COLO668 (cell line): ENCODE data around the gene TENT4B.
A peak's percentile ranks its signal among the peaks of the same experiment; 100 is the strongest.

Experiments used
- DNase-seq: peaks from one replicate; lab custom pipeline; 2025; ENCODE audit not compliant: unreplicated experiment; lab: John Stamatoyannopoulos, UW

The TENT4B gene

GRCh38 chr16:50254072-50254471 is 101.0 kb downstream of the TENT4B start:
- DNase-seq: no peak

DNA sequence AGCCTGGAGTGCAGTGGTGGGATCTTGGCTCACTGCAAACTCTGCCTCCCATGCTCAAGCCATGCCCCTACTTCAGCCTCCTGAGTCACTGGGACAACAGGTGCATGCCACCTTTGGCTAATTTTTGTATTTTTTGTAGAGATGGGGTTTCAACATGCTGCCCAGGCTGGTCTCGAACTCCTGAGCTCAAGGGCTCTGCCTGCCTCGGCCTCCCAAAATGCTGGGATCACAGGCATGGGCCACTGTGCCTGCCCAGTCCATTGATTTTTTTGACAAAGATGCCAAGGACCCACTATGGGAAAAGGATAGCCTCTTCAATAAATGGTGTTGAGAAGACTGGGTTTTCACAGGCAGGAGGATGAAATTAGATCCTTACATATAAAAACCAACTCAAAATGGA is 102.4 kb downstream of the TENT4B start:
- DNase-seq: no peak

DNA sequence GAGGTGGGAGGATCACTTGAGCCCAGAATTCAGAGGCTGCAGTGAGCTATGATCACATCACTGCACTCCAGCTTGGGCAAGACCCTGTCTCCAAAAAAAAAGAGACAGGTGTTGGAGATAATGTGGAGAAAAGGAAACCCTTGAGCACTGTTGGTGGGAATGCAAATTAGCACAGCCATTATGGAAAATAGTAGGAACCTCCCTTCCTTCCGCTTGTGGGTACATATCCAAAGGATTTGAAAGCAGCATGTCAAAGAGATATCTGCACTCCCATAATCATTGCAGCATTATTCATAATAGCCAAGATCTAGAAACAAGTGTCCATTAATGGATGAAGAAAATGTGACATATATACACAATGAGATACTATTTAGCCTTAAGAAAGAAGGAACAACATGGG is 103.5 kb downstream of the TENT4B start:
- DNase-seq: no peak

DNA sequence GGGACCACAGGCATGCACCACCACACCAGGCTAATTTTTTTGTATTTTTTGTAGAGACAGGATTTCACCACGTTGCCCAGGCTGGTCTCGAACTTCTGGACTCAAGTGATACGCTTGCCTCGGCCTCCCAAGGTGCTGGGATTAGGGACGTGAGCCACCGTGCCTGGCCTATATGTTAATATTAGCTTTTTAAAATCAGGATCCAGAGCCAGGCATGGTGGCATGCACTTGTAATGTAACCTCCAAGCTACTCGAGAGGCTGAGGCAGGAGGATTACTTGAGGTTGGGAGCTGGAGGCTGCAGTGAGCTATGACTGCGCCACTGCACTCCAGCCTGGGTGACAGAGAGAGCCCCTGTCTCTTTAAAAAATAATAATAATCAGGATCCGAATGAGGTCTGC is 104.8 kb downstream of the TENT4B start:
- no peak for DNase-seq

- DNase-seq: peak; percentile 45
Observed at GRCh38 chr16:50259334-50260205, 106.5 kb downstream of the TENT4B start.

DNA sequence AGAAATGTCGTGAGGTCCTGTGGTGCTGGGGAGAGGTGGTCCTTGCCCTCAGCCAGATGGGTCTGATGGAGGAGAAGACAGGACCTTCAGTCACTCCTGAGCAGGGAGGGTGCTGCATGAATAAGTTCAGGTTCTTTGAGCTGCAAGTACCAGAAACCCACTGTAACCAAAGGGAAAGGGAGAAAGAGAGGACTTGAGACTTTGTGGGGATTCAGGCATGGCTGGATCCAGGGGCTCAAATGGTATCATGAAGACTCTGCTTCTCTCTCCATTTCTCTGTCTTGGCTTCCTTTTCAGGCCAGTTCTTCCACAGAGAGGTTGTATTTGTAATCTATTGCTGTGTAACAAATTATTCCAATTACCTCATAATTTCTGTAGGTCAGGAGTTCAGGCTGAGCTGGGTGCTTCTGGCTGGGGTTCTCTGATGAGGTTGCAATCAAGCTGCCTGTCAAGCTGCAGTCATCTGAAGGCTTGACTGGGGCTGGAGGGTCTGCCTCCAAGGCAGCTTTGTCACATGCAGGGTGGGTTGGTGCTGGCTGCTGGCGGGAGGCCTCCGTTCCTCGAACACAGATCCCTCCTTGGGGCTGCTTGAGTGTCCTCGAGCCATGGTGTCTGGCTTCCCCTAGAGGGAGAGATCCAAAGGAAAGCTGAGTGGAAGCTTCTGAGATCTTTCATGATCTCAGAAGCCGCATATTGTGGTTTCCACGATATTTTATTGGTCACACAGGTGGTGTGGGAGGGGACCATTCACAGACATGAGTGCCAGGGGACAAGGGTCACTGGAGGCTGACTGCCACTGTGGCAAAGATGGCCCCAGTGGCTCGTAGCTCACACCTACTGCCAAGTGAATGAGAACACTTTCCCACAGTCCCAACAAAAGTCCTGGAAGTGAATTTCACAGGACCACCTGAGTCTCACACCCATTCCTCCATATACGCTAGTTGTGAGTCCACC is 107.4 kb downstream of the TENT4B start:
- no peak for DNase-seq

DNA sequence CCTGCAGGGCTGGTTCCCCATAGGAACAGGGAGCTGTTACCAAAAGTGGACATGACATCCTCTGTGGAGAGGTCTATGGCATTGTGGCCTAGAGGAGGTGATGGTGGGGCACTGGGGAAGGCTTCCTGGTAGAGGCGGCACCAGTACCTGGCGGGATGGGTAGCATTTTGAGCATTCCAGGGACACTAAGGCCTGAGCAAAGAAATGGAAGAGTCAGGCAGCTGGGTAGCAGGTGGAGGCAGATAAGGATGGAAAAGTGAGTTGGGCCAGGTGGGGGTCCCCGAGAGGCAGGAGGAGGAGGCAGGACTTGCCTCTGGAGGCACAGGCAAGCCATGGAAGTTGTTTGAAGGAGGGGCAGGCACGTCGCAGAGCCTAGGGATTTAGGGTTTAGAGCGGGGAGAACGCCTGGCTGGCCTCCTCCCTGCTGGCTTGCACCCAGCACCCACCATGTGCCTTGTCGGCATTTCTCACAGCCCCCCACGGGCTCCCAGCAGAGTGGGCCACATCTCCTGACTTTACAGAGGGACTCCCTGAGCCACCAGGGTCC is 108.1 kb downstream of the TENT4B start:
- DNase-seq: no peak

DNA sequence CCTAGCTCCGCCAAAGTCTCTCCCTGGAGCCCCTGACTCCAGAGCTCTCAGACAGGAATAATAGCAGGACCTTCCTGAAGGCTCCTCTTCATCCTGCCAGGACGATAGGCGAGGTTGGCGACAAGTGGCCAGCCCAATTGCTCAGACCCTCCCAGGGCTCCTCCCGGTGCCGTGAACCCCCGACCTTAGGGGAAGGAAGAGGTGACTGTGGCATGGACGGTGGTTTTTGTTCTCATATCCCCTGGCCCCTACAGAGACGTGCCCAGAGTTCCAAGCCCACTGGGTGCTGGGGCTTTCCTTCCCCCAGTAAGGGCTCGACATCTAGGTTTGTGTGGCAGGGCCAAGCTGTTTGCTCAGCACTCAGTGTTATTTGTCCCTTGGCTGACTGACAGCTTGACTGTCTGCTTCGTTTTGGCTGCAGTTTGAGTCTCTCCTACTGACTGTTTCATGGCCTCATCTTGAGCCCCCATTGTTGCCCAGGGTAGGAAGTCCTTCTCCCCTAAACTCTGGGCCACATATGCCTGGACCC is 108.7 kb downstream of the TENT4B start:
- DNase-seq: no peak

DNA sequence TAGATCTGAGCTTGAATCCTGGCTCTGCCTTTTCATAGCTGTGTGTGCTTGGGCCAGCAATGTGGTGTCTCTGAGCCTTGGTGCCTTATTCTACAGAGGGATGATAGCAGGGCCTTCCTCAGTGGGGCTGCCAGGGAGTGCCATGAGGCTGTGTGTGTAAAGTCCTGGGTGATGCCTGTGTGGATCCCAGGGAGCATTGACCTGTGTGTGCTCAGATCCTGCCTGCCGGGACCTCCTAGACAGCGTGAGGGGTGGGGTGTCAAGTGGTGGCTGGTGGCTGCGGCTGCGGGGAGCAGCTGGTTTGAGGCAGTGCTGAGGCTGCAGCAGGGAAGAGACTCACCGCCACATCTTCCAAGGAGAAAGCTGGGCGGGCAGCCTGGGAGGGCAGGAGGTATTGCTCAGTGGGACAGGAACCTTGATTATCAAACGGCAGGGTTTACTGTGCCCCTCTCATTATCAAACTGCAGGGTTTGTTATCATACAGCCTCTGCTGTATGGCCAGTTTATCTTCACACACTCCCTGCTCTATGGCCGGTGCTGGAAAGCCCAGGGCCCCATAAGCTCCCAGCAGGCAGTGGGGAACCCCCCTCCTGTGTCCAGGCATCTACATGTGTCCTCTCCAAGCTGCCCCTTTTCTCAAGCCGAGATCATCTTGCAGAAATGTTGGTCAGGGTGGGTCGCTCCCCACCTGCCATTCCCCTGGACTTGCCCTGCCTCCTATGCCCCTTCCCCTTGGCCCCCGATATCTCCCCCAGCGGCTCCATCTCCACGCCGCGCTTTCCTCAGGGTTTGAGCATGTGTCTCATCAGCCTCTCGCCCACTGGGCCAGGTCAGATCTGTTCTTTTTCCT is 110.2 kb downstream of the TENT4B start:
- DNase-seq: no peak

GRCh38 chr16:50263940-50264929 is 111.1 kb downstream of the TENT4B start:
- no peak for DNase-seq

DNA sequence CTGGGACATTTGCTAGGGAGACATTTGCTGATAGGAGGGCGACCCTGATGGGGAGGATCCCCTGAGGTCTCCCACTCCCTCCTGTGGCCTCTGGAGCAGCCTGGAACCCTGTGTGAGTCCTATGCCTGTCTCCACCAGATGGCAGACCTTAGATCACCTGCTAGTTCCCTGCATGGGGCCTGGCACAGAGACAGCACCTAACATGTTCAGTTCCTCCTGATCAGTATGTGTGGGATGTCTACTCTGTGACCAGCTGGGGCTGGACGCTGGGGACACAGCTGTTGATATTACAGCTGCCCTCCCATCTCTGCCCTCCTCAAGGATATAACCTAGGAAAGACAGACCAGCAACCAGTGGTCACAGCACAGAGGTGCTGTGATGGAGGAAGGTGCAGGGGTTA is 112.2 kb downstream of the TENT4B start:
- peak; percentile 20 for DNase-seq

DNA sequence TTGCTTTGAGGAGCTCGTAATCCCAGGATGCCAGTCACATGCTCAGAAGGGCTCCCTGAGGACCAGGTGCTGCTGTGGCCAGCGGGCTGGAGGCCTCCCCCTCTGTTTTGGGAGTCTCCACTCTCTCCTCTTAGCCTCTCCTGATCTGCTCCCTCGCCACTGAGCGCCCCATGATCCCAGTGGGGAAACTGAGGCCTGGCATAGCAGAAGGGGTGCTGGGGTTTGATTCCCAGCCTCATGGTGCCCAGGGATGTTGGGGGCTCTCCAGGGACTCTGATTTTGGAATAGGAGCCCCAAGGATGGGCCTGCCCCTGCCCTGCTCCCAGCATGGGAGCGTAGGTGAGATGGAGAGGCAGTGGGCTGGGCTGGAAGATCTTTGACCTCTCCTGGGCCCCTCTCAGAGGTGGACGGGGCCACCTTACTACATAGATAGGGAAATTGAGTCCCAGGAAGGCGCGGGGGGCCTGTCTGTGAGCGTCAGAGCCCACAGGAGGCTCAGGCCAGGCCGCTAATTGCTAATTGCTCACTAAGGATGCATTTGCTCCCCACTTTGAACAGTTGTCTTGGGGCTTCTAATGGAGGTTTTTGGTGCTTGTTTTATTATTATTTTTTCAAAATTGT is 112.7 kb downstream of the TENT4B start:
- no peak for DNase-seq

- peak; percentile 15 for DNase-seq
Observed at GRCh38 chr16:50266337-50267091, 113.4 kb downstream of the TENT4B start, which contains the start of gene ADCY7. Gene ADCY7, plus strand, starts transcription at chr16:50266551. Its CDS starts 21,629 bp downstream, at chr16:50288180.

GRCh38 chr16:50267151-50267631 is 114.1 kb downstream of the TENT4B start:
- no peak for DNase-seq

- DNase-seq: no peak
Observed at GRCh38 chr16:50267651-50268050, 114.5 kb downstream of the TENT4B start.

- DNase-seq: no peak
Observed at GRCh38 chr16:50268352-50268751, 115.2 kb downstream of the TENT4B start.

- no peak for DNase-seq
Observed at GRCh38 chr16:50269061-50269705, 116.1 kb downstream of the TENT4B start.
